Measurements from ENCODE around the gene ZNF618.

Gene ZNF618

DNA sequence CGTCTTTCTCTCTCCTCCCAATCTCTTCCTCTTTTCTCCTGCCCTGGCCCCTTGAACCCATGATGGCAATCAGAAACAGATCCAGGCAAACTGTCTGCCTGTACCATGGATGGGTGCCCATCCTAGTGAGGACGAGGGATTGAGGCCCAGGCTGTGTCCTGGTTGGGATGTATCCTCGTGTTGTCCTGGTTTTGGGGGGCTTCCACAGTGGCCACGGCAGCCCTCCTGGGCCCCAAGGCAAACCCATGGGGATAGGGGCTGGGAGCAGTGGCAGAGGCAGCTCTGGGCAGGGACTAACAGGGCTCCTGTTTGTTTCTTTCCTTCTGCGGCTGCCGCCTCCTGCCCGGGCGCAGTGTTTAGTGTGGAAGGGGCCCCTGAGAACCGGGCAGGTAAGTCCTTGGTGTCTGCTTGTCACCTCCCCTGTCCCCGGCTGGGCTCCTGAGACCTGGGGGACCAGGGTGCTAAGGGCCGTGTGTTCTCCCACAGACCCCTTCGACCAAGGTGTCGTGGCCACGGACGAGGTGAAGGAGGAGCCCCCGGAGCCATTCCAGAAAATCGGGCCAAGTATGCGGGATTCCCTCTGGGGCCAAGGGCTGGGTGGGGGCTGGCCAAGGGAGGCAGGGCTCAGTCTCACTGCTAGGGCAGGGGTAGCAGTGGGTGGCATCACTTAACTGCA lies 132.0 kb downstream of the ZNF618 start:
- TF ChIP-seq, protein P1, sequence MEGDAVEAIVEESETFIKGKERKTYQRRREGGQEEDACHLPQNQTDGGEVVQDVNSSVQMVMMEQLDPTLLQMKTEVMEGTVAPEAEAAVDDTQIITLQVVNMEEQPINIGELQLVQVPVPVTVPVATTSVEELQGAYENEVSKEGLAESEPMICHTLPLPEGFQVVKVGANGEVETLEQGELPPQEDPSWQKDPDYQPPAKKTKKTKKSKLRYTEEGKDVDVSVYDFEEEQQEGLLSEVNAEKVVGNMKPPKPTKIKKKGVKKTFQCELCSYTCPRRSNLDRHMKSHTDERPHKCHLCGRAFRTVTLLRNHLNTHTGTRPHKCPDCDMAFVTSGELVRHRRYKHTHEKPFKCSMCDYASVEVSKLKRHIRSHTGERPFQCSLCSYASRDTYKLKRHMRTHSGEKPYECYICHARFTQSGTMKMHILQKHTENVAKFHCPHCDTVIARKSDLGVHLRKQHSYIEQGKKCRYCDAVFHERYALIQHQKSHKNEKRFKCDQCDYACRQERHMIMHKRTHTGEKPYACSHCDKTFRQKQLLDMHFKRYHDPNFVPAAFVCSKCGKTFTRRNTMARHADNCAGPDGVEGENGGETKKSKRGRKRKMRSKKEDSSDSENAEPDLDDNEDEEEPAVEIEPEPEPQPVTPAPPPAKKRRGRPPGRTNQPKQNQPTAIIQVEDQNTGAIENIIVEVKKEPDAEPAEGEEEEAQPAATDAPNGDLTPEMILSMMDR (IDR thresholded peaks at IDR 0.05; ENCODE audit: low read depth, low read length, missing control alignments), result no peak
- no peak for DNase-seq (ENCODE audit: extremely low read depth, low read depth)
- no peak overlapping the region for H3K4me3 ChIP-seq (replicated peaks; ENCODE audit: low read depth, low read length)

DNA sequence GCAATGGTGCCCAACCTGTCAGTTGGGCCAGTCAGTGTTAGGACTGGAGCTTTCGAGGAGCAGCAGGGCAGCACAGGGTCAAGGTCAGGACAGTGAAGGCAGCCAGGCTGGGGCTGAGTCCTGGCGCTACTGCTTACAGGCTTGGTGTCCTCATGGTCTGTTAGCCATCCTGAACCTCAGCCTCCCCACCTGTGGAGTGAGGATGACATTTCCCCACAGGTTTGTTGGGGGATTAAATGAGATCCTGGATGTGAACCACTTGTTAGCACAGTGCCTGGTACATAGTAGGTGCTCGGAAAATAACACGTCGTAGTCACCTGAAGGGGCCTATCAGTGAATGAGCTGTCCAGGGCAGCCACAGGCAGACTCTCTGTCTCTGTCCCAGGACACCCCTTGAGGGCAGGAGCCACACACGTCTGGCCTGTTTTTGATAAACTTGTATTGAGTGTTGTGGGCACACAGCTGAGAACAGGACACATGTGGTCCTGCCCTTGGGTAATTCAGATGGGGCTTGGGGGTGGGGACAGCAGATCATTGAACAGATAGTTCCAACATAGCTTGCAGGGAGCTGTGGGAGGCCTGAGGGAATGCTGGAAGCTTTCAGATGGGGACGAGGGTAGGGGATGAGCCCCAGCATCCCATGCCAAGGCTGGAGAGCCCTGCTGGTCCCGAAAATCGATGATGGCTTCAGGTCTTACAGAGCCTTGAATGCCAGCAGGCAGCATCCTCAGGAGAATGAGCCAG lies 132.7 kb downstream of the ZNF618 start:
- DNase-seq (ENCODE audit: extremely low read depth, low read depth), result no peak
- TF ChIP-seq, protein P1 (IDR thresholded peaks at IDR 0.05; ENCODE audit: low read depth, low read length, missing control alignments), result no peak
- H3K4me3 ChIP-seq (replicated peaks; ENCODE audit: low read depth, low read length), result no peak overlapping the region

DNA sequence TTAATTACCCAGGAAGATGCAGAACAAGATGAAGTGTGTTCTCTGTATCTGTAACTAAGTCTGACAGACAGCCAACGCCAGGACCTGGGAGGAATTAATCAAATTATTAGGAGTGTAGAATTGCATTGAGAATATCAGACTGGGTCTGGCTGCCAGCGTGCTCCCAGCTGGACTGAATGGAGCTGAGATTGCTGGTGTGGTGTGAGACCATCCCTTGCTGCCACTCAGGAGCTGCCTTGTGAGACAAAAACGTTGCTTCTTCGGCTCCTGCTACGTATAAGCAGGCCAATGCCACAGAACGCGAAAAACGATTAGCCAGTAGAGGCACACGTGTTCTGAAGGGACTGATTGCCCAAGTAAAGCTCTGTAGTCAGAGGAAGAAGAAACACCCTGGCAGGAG lies 135.2 kb downstream of the ZNF618 start:
- TF ChIP-seq, protein P1 (IDR thresholded peaks at IDR 0.05; ENCODE audit: low read depth, low read length, missing control alignments), result no peak
- H3K4me3 ChIP-seq (replicated peaks; ENCODE audit: low read depth, low read length), result no peak overlapping the region
- no peak for DNase-seq (ENCODE audit: extremely low read depth, low read depth)

DNA sequence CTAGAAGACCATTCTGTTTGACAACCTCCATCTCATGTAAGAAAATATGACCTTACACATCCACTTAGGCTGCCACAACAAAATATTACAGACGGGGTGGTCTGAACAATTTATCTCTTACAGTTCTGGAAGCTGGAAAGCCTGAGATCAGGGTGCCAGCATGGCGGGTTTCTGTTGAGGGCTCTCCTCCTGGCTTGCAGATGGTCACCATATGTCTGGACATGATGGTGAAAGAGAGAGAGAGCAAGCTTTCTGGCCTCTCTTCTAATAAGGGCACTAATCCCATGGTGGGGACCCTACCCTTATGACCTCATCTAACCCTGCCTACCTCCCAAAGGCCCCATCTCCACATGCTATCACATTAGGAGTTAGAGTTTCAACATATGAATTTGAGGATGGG lies 136.0 kb downstream of the ZNF618 start:
- H3K4me3 ChIP-seq (replicated peaks; ENCODE audit: low read depth, low read length), result no peak overlapping the region
- no peak for DNase-seq (ENCODE audit: extremely low read depth, low read depth)
- TF ChIP-seq, protein P1 (IDR thresholded peaks at IDR 0.05; ENCODE audit: low read depth, low read length, missing control alignments), result no peak

DNA sequence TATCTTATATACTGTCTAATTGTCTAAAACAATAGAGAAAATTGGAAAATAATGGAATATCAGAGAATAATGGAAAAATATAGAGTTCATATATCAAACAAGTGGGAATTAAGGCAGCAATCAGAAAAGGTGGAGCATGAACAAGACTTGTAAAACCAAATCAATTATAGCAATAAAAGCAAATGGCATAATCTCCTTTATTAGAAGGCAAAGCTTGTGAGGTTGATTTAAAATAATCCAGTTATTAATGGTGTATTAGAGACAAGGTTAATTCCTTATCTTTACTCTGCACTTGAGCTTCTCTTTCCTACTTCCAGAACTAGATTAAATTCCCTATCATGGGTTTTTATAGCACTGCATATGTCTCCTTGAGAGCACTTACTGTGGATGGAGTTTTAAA lies 137.9 kb downstream of the ZNF618 start:
- DNase-seq (ENCODE audit: extremely low read depth, low read depth), result no peak
- TF ChIP-seq, protein P1 (IDR thresholded peaks at IDR 0.05; ENCODE audit: low read depth, low read length, missing control alignments), result no peak
- H3K4me3 ChIP-seq (replicated peaks; ENCODE audit: low read depth, low read length), result no peak overlapping the region

DNA sequence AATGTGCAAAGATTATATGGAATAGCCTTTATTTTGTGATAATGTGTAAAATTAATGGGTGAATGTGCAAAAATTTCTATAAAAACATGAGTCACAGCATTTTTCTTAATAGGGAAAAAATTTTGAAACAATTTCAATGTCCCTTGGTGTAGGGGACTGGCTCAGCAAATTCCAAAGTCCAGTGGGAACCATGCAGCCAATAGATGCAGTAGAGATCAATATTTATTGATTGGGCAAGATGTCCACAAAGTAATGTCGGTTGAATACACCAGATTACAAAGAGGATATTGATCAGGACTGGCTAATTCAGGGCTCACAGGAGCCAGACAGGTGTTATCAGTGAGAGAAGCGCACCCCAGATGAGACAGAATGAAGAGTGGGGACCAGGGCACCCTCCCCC lies 139.5 kb downstream of the ZNF618 start:
- no peak for DNase-seq (ENCODE audit: extremely low read depth, low read depth)
- TF ChIP-seq, protein P1 (IDR thresholded peaks at IDR 0.05; ENCODE audit: low read depth, low read length, missing control alignments), result no peak
- H3K4me3 ChIP-seq (replicated peaks; ENCODE audit: low read depth, low read length), result no peak overlapping the region
